A549 (cell line): ENCODE results near the gene NMB. TPM values are rescaled to one million over a fixed set of nuclear protein-coding genes. Genes with fewer than 3 reads are reported as not detected.

Experiments
- ATAC-seq, 2 experiments: fragments of 200-7000 bp in 1 of 2; fragments of >200 bp in 1 of 2; cut with Nextera tagmentation in 1 of 2; cut with Tn5 transposase in 1 of 2; 3 replicates each; pipeline versions ENCODE4 v1.8.0 to v1.9.1; 2018 to 2020; ENCODE audit warnings: mild to moderate bottlenecking in 1 of 2, moderate library complexity in 1 of 2
- CTCF ChIA-PET: fragments of 300-600 bp; sonication (Branson Sonifier 250); formaldehyde crosslinking; extraction: SDS; loops from one replicate; lab custom pipeline; 2021; ENCODE audit warnings: antibody characterized with exemption, inconsistent platforms; lab: Yijun Ruan, JAX
- POLR2A ChIA-PET: fragments of 350-600 bp; formaldehyde crosslinking; extraction: SDS; loops from one replicate; lab custom pipeline; 2021; ENCODE audit warnings: antibody characterized with exemption, inconsistent platforms; lab: Yijun Ruan, JAX
- DNase-seq, 2 experiments: peaks; one replicate each; pipeline versions ENCODE4 v3.0.0 to v3.0.0-alpha.2; 2011 to 2016; ENCODE audit warnings: low read depth in 1 of 2, low spot score in 1 of 2
- FAIRE-seq: peaks from 2 replicates; lab custom pipeline; 2011; peaks lifted over from hg19 to GRCh38; lab: Jason Lieb, UNC
- H3K27ac ChIP-seq, 2 experiments: fragments of >200 bp; sonication (Bioruptor Twin); formaldehyde crosslinking; 3 replicates each; pipeline ENCODE4 v1.5.1; 2016 to 2017
- H3K4me1 ChIP-seq: fragments of >200 bp; sonication (Bioruptor Twin); formaldehyde crosslinking; 3 replicates; pipeline ENCODE4 v1.6.1; 2016
- H3K4me2 ChIP-seq: fragments of >200 bp; sonication (Bioruptor Twin); formaldehyde crosslinking; 3 replicates; pipeline ENCODE4 v1.6.1; 2016
- H3K4me3 ChIP-seq: fragments of >200 bp; sonication (Bioruptor Twin); formaldehyde crosslinking; 3 replicates; pipeline ENCODE4 v1.5.1; 2016
- H3K9me3 ChIP-seq: fragments of >200 bp; sonication (Bioruptor Twin); formaldehyde crosslinking; 3 replicates; pipeline ENCODE4 v1.6.1; 2016
- ATOH8 ChIP-seq: fragments of 250-450 bp; sonication (Bioruptor Pico); IDR thresholded peaks from 2 replicates; pipeline ENCODE4 v1.5.0; 2020; ENCODE audit warnings: low read depth, mild to moderate bottlenecking, moderate library complexity
- BCL3 ChIP-seq: fragments of >200 bp; sonication (Bioruptor Twin); formaldehyde crosslinking; IDR thresholded peaks from 3 replicates; pipeline ENCODE4 v1.6.1; 2016
- BHLHE40 ChIP-seq: IDR thresholded peaks from 2 replicates; pipeline ENCODE4 v1.6.1; 2012; ENCODE audit warnings: low read depth, low read length, inconsistent platforms
- CBX8 ChIP-seq: fragments of 200-600 bp; sonication (generic); IDR thresholded peaks from 2 replicates; pipeline ENCODE4 v1.6.1; 2016
- CHD2 ChIP-seq: fragments of 150-350 bp; IDR thresholded peaks from 2 replicates; pipeline ENCODE4 v1.6.1; 2014; ENCODE audit warnings: low read length; ENCODE audit not compliant: partially characterized antibody
- CHD4 ChIP-seq: fragments of 200-600 bp; sonication (generic); IDR thresholded peaks from 2 replicates; pipeline ENCODE4 v1.6.1; 2016; ENCODE audit warnings: antibody characterized with exemption, mild to moderate bottlenecking, borderline replicate concordance
- EHF ChIP-seq: fragments of 250-450 bp; sonication (Bioruptor Pico); IDR thresholded peaks from 2 replicates; pipeline ENCODE4 v1.5.0; 2020; ENCODE audit warnings: mild to moderate bottlenecking
- EHMT2 ChIP-seq: fragments of 200-600 bp; sonication (generic); IDR thresholded peaks from 2 replicates; pipeline ENCODE4 v1.6.1; 2016; ENCODE audit warnings: antibody characterized with exemption, low read depth, mild to moderate bottlenecking, moderate library complexity
- ESRRA ChIP-seq: fragments of 150-350 bp; IDR thresholded peaks from 2 replicates; pipeline ENCODE4 v1.6.1; 2014; ENCODE audit warnings: mild to moderate bottlenecking, low read length, borderline replicate concordance
- FOSB ChIP-seq: fragments of 250-450 bp; sonication (Bioruptor Pico); IDR thresholded peaks from 2 replicates; pipeline ENCODE4 v1.5.0; 2020; ENCODE audit warnings: mild to moderate bottlenecking, moderate library complexity
- FOSL2 ChIP-seq, 2 experiments: fragments of 450-650 bp in 1 of 2; fragments of >200 bp in 1 of 2; sonication (Bioruptor Twin) in 1 of 2; formaldehyde crosslinking; IDR thresholded peaks; 2 replicates each; pipeline versions ENCODE4 v1.5.0 to v1.6.1; 2016 to 2020; ENCODE audit warnings: mild to moderate bottlenecking in 1 of 2, moderate library complexity in 1 of 2
- FOXS1 ChIP-seq: fragments of 250-450 bp; sonication (Bioruptor Pico); IDR thresholded peaks from 2 replicates; pipeline ENCODE4 v1.5.0; 2020; ENCODE audit warnings: mild to moderate bottlenecking, moderate library complexity
- HDAC2 ChIP-seq: fragments of 200-600 bp; sonication (generic); IDR thresholded peaks from 2 replicates; pipeline ENCODE4 v1.6.1; 2016
- HEYL ChIP-seq: fragments of 250-450 bp; sonication (Bioruptor Pico); IDR thresholded peaks from 2 replicates; pipeline ENCODE4 v1.8.0; 2021; ENCODE audit warnings: mild to moderate bottlenecking, moderate library complexity
- HOXA7 ChIP-seq: fragments of 250-450 bp; sonication (Bioruptor Pico); IDR thresholded peaks from 2 replicates; pipeline ENCODE4 v1.5.0; 2020; ENCODE audit warnings: mild to moderate bottlenecking, moderate library complexity
- HOXB13 ChIP-seq: fragments of 250-450 bp; sonication (Bioruptor Pico); IDR thresholded peaks from 2 replicates; pipeline ENCODE4 v1.5.0; 2020; ENCODE audit warnings: low read depth, mild to moderate bottlenecking, moderate library complexity
- HOXB5 ChIP-seq: fragments of 250-450 bp; sonication (Bioruptor Pico); IDR thresholded peaks from 2 replicates; pipeline ENCODE4 v1.5.0; 2020; ENCODE audit warnings: mild to moderate bottlenecking, moderate library complexity
- KDM1A ChIP-seq: fragments of 200-600 bp; sonication (generic); IDR thresholded peaks from 2 replicates; pipeline ENCODE4 v1.6.1; 2016; ENCODE audit warnings: low read depth, mild to moderate bottlenecking
- KDM5A ChIP-seq: fragments of 200-600 bp; sonication (generic); IDR thresholded peaks from 2 replicates; pipeline ENCODE4 v1.6.1; 2016; ENCODE audit warnings: antibody characterized with exemption, mild to moderate bottlenecking
- MAX ChIP-seq: IDR thresholded peaks from 2 replicates; pipeline ENCODE4 v1.6.1; 2012
- MAZ ChIP-seq: fragments of 150-350 bp; IDR thresholded peaks from 2 replicates; pipeline ENCODE4 v1.6.1; 2014; ENCODE audit warnings: antibody characterized with exemption, low read depth, low read length, borderline replicate concordance
- NPAS2 ChIP-seq: fragments of 250-450 bp; sonication (Bioruptor Pico); IDR thresholded peaks from 2 replicates; pipeline ENCODE4 v1.8.0; 2022; ENCODE audit warnings: mild to moderate bottlenecking, moderate library complexity, borderline replicate concordance
- PHF8 ChIP-seq: fragments of 200-600 bp; sonication (generic); IDR thresholded peaks from 2 replicates; pipeline ENCODE4 v1.6.1; 2016; ENCODE audit warnings: low read depth, mild to moderate bottlenecking, antibody characterized with exemption, moderate library complexity, borderline replicate concordance
- POLR2A ChIP-seq: IDR thresholded peaks from 2 replicates; pipeline ENCODE4 v1.6.1; 2012; ENCODE audit warnings: mild to moderate bottlenecking, low read length
- RAD21 ChIP-seq, 2 experiments: fragments of >200 bp in 1 of 2; sonication (Bioruptor Twin) in 1 of 2; formaldehyde crosslinking in 1 of 2; IDR thresholded peaks in 1 of 2; conservative IDR thresholded peaks in 1 of 2; 2 replicates in 1 of 2; 3 replicates in 1 of 2; pipeline ENCODE4 v1.6.1; 2012 to 2018; ENCODE audit warnings: inconsistent platforms in 1 of 2
- RCOR1 ChIP-seq: fragments of 150-350 bp; IDR thresholded peaks from 2 replicates; pipeline ENCODE4 v1.6.1; 2014; ENCODE audit warnings: antibody characterized with exemption, low read length, low read depth
- RFX5 ChIP-seq: fragments of 450-650 bp; IDR thresholded peaks from 2 replicates; pipeline ENCODE4 v1.7.1; 2014; ENCODE audit warnings: antibody characterized with exemption, mild to moderate bottlenecking, moderate library complexity
- RNF2 ChIP-seq: fragments of 200-600 bp; sonication (generic); IDR thresholded peaks from 2 replicates; pipeline ENCODE4 v1.6.1; 2016; ENCODE audit warnings: low read depth, mild to moderate bottlenecking, antibody characterized with exemption, moderate library complexity, borderline replicate concordance
- SREBF2 ChIP-seq: fragments of 450-650 bp; IDR thresholded peaks from 2 replicates; pipeline ENCODE4 v1.6.1; 2014; ENCODE audit warnings: mild to moderate bottlenecking, moderate library complexity
- TFCP2L1 ChIP-seq: fragments of 250-450 bp; sonication (Bioruptor Pico); IDR thresholded peaks from 2 replicates; pipeline ENCODE4 v1.5.0; 2021; ENCODE audit warnings: mild to moderate bottlenecking
- USF2 ChIP-seq: fragments of 450-650 bp; IDR thresholded peaks from 2 replicates; pipeline ENCODE4 v1.6.1; 2014; ENCODE audit warnings: antibody characterized with exemption
- ZC3H11A ChIP-seq: fragments of 450-650 bp; IDR thresholded peaks from 2 replicates; pipeline ENCODE4 v1.6.1; 2014; ENCODE audit warnings: antibody characterized with exemption, mild to moderate bottlenecking
- ZFP36 ChIP-seq: fragments of 450-650 bp; IDR thresholded peaks from 2 replicates; pipeline ENCODE4 v1.6.1; 2014; ENCODE audit warnings: borderline replicate concordance; ENCODE audit not compliant: partially characterized antibody
- ZNF302 ChIP-seq: fragments of 250-450 bp; sonication (Bioruptor Pico); IDR thresholded peaks from 2 replicates; pipeline ENCODE4 v1.9.0; 2021; ENCODE audit warnings: inconsistent platforms, mild to moderate bottlenecking, moderate library complexity
- WGBS: methylation state at CpG from one replicate; pipeline ENCODE4 v1.1.6; 2017; ENCODE audit errors: missing lambda C conversion rate; 5-methylcytosine and 5-hydroxymethylcytosine counted together
- polyA plus RNA-seq, 4 experiments: library from polyadenylated mRNA; depleted of rRNA in 3 of 4; stranded (reverse); fragments of >200 nt; fragmentation: RNase III in 1 of 4; extraction: RNeasy Plus Mini Kit Qiagen cat#74134 plus additional on column Dnase treatment in 1 of 4; gene quantifications; 2 replicates in 3 of 4; 3 replicates in 1 of 4; pipeline ENCODE4 v1.2.3, GENCODE V29; 2011 to 2017

The NMB gene
- polyA plus RNA-seq, 2 of the 4 experiments (the other 2 are of a cell fraction): 10.1 to 18.5 TPM

- FAIRE-seq: no peak
- Histone ChIP-seq H3K4me3 (no peak overlapping the region), H3K4me1 (peaks cover 31% of the 10 kb centered on the region), H3K4me2 (no peak overlapping the region), H3K9me3 (no peaks in the 10 kb centered on the region), H3K27ac (no peak overlapping the region)
- ATAC-seq: no peak
- TF ChIP-seq ATOH8: no peak
- no peak for TF ChIP-seq MAX
- TF ChIP-seq FOXS1 (CRISPR knock-in tag): no peak
- no peak for TF ChIP-seq BHLHE40
- no peak for TF ChIP-seq BCL3
- TF ChIP-seq HDAC2: no peak
- TF ChIP-seq CBX8: no peak
- no peak for TF ChIP-seq NPAS2
- no peak for TF ChIP-seq EHF
- TF ChIP-seq HEYL (CRISPR knock-in tag): no peak
- TF ChIP-seq FOSB (CRISPR knock-in tag): no peak
- no peak for TF ChIP-seq ZNF302 (CRISPR knock-in tag)
- no peak for TF ChIP-seq HOXB5 (CRISPR knock-in tag)
- TF ChIP-seq MAZ: no peak
- no peak for TF ChIP-seq CHD4
- TF ChIP-seq KDM5A: no peak
- no peak for TF ChIP-seq RNF2
- TF ChIP-seq HOXA7 (CRISPR knock-in tag): no peak
- WGBS: 81% methylated on average over 4 of the region's 4 CpGs
- ChIA-PET CTCF (interaction anchor here (0.6 to 1.6 kb wide), 4 partner anchors 28 to 98 kb away, joined by 3 to 4 read pairs (median 3); no protein-coding TSS in a partner anchor), POLR2A (interaction anchor here (1.8 kb wide), 1 partner anchor 19 kb away, joined by 7 read pairs; the partner anchor contains the start of gene SEC11A)
- no peak for DNase-seq
These were observed 38.8 kb upstream of the NMB start for GRCh38 chr15:84696757-84697156.

GRCh38 chr15:84690342-84690741, 32.3 kb upstream of the NMB start:
- 94% methylated on average over 8 of the region's 8 CpGs for WGBS
- DNase-seq: no peak
- TF ChIP-seq ESRRA: no peak
- TF ChIP-seq ZFP36: no peak
- TF ChIP-seq CHD2: no peak
- no peak for TF ChIP-seq KDM1A
- TF ChIP-seq CHD4: no peak
- no peak for TF ChIP-seq HDAC2
- TF ChIP-seq SREBF2: no peak
- TF ChIP-seq RAD21 (conservative IDR thresholded peaks at IDR 0.05 in 1 of 2, IDR thresholded peaks at IDR 0.05 in 1 of 2): no peak
- TF ChIP-seq EHMT2: no peak
- no peak for TF ChIP-seq ZC3H11A
- no peak for TF ChIP-seq RCOR1
- TF ChIP-seq RFX5: no peak
- TF ChIP-seq FOSL2 (IDR thresholded peaks at IDR 0.05): no peak
- no peak for TF ChIP-seq FOSL2 (CRISPR knock-in tag; IDR thresholded peaks at IDR 0.05)
- no peak for TF ChIP-seq USF2
- no peak for TF ChIP-seq PHF8
- no peak for TF ChIP-seq HOXB13 (CRISPR knock-in tag)
- TF ChIP-seq TFCP2L1: no peak
- no peak for TF ChIP-seq ZNF302 (CRISPR knock-in tag)
- no peak for TF ChIP-seq POLR2A
- no peak for TF ChIP-seq HOXA7 (CRISPR knock-in tag)
- TF ChIP-seq, all 56 proteins: peak for 0
- Histone ChIP-seq H3K4me1 (peaks cover 24% of the 10 kb centered on the region), H3K4me2 (no peak overlapping the region), H3K9me3 (no peaks in the 10 kb centered on the region), H3K27ac (no peak overlapping the region), H3K4me3 (no peak overlapping the region)
- ATAC-seq: no peak
- ChIA-PET CTCF (no interaction called here), POLR2A (no interaction called here)
- FAIRE-seq: no peak
